OCI-LY3 (cell line): ENCODE measurements around the gene STX4.

Experiments used
- CTCF ChIP-seq: fragments of 200-600, 300-600 bp; sonication (generic); IDR thresholded peaks from 2 replicates; pipeline ENCODE4 v1.5.1; 2014; ENCODE audit warnings: antibody characterized with exemption, low read length, low read depth
- EZH2phosphoT487 ChIP-seq: fragments of 200-600 bp; shearing (Covaris generic); IDR thresholded peaks from 2 replicates; pipeline ENCODE4 v1.6.1; 2018; ENCODE audit warnings: antibody characterized with exemption, mixed run types, low read depth

DNA sequence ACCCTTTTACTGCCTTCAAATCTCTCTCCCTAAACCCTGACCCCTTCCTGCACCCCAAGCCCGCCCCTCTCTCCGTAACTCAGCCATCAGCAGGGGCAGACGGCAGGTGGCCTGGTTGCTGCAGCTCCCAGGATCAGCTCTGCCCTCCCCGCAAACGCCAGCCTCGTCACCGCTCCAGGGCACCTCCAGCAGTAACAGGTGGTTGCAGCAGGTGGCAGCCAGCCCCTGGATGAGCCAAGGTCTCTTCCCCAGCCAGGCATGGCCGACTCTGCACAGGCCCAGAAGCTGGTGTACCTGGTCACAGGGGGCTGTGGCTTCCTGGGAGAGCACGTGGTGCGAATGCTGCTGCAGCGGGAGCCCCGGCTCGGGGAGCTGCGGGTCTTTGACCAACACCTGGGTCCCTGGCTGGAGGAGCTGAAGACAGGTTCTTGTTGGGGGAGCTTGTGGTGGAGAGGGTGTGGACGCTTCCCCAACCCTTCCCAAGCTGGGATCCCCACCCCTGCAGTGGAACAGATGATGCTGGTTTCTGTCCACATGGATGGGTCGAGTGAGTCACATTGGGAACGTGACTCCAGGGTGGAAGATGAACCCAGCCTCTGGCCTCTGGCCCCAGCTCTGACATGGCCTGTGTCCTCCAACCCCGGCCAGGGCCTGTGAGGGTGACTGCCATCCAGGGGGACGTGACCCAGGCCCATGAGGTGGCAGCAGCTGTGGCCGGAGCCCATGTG lies 47.8 kb upstream of the STX4 start:
- TF ChIP-seq CTCF: no peak
- no peak for TF ChIP-seq EZH2phosphoT487
